Measurements from ENCODE around the gene NSF. TPM values are rescaled to one million over a fixed set of nuclear protein-coding genes. Genes with fewer than 3 reads are reported as not detected.
"Not testable (repeated sequence)": the region's sequence is repeated elsewhere in the genome, so short reads cannot be mapped to it uniquely, and the experiment has no call there.

The NSF gene
- total RNA-seq, 1 donor from 2014 or later, result 44.2 TPM

- Mint-ChIP-seq H3K9me3 (no peaks in the 10 kb centered on the region), H3K27me3 (peaks cover 5% of the 10 kb centered on the region), H3K4me3 (no peak overlapping the region), H3K4me1 (ENCODE audit: unreplicated experiment) (peaks cover 14% of the 10 kb centered on the region), H3K27ac (peak overlapping the region; percentile 51), H3K36me3 (peaks cover 10% of the 10 kb centered on the region)
- no peak for TF ChIP-seq CTCF (conservative IDR thresholded peaks at IDR 0.05)
- no peak for DNase-seq (ENCODE audit: extremely low spot score, unreplicated experiment)
These were observed 198.3 kb downstream of the NSF start for GRCh38 chr17:46788796-46789195.

GRCh38 chr17:46789610-46790009 lies 199.1 kb downstream of the NSF start:
- no peak overlapping the region for H3K27ac Mint-ChIP-seq
- no peak for TF ChIP-seq CTCF (conservative IDR thresholded peaks at IDR 0.05)
- H3K9me3 Mint-ChIP-seq, result no peaks in the 10 kb centered on the region
- no peak overlapping the region for H3K4me3 Mint-ChIP-seq
- peaks cover 7% of the 10 kb centered on the region for H3K27me3 Mint-ChIP-seq
- peaks cover 12% of the 10 kb centered on the region for H3K36me3 Mint-ChIP-seq
- DNase-seq (ENCODE audit: extremely low spot score, unreplicated experiment), result no peak
- H3K4me1 Mint-ChIP-seq (ENCODE audit: unreplicated experiment), result peaks cover 10% of the 10 kb centered on the region

GRCh38 chr17:46790216-46790615 lies 199.7 kb downstream of the NSF start:
- H3K27me3 Mint-ChIP-seq, result peaks cover 7% of the 10 kb centered on the region
- no peak for DNase-seq (ENCODE audit: extremely low spot score, unreplicated experiment)
- no peaks in the 10 kb centered on the region for H3K9me3 Mint-ChIP-seq
- H3K4me3 Mint-ChIP-seq, result no peak overlapping the region
- peaks cover 12% of the 10 kb centered on the region for H3K36me3 Mint-ChIP-seq
- H3K27ac Mint-ChIP-seq, result no peak overlapping the region
- TF ChIP-seq CTCF (conservative IDR thresholded peaks at IDR 0.05), result no peak
- H3K4me1 Mint-ChIP-seq (ENCODE audit: unreplicated experiment), result peaks cover 10% of the 10 kb centered on the region

GRCh38 chr17:46791531-46791930 lies 201.1 kb downstream of the NSF start:
- Mint-ChIP-seq H3K27me3 (peaks cover 10% of the 10 kb centered on the region), H3K36me3 (peaks cover 12% of the 10 kb centered on the region), H3K27ac (peak overlapping the region; percentile 63), H3K4me1 (ENCODE audit: unreplicated experiment) (peaks cover 10% of the 10 kb centered on the region), H3K9me3 (no peaks in the 10 kb centered on the region), H3K4me3 (peak overlapping the region; percentile 41)
- TF ChIP-seq CTCF (conservative IDR thresholded peaks at IDR 0.05), result no peak
- DNase-seq (ENCODE audit: extremely low spot score, unreplicated experiment), result no peak

GRCh38 chr17:46792071-46792470 lies 201.6 kb downstream of the NSF start:
- no peak for DNase-seq (ENCODE audit: extremely low spot score, unreplicated experiment)
- no peak for TF ChIP-seq CTCF (conservative IDR thresholded peaks at IDR 0.05)
- H3K27ac Mint-ChIP-seq, result no peak overlapping the region
- H3K27me3 Mint-ChIP-seq, result peaks cover 10% of the 10 kb centered on the region
- peaks cover 10% of the 10 kb centered on the region for H3K4me1 Mint-ChIP-seq (ENCODE audit: unreplicated experiment)
- H3K9me3 Mint-ChIP-seq, result no peaks in the 10 kb centered on the region
- H3K4me3 Mint-ChIP-seq, result no peak overlapping the region
- peaks cover 12% of the 10 kb centered on the region for H3K36me3 Mint-ChIP-seq

GRCh38 chr17:46793023-46793422 lies 202.6 kb downstream of the NSF start:
- peaks cover 10% of the 10 kb centered on the region for H3K27me3 Mint-ChIP-seq
- DNase-seq (ENCODE audit: extremely low spot score, unreplicated experiment); H3K4me1 Mint-ChIP-seq (ENCODE audit: unreplicated experiment); H3K9me3 Mint-ChIP-seq; H3K27ac Mint-ChIP-seq; H3K4me3 Mint-ChIP-seq: not testable (repeated sequence)
- H3K36me3 Mint-ChIP-seq, result peaks cover 12% of the 10 kb centered on the region

Measured in type B pancreatic cell (in vitro differentiated cells).